RPMI7951 (cell line): Measurements from ENCODE around the gene CEP290. TPM values are rescaled to one million over a fixed set of nuclear protein-coding genes. Genes with fewer than 3 reads are reported as not detected.
A peak's percentile ranks its signal among the peaks of the same experiment; 100 is the strongest.
"Not testable (repeated sequence)": the region's sequence is repeated elsewhere in the genome, so short reads cannot be mapped to it uniquely, and the experiment has no call there.

Source experiments
- DNase-seq: peaks from one replicate; pipeline ENCODE4 v3.0.0-alpha.2; 2012; ENCODE audit warnings: low read depth
- total RNA-seq: library from RNA; depleted of rRNA; stranded (reverse); fragments of >200 nt; shearing (Covaris generic); gene quantifications from 2 replicates; pipeline ENCODE4 v1.2.3, GENCODE V29; 2014; rRNA removed

The CEP290 gene
- total RNA-seq, 1 experiment from 2014 or later = 16.3 TPM

GRCh38 chr12:88056571-88056970, 85.3 kb downstream of the CEP290 start:
- no peak for DNase-seq

GRCh38 chr12:88052686-88053085, 89.2 kb downstream of the CEP290 start:
- peak; percentile 22 for DNase-seq

- DNase-seq = no peak
Measured at GRCh38 chr12:88044035-88044434, 97.9 kb downstream of the CEP290 start.

GRCh38 chr12:88037770-88038169, 104.1 kb downstream of the CEP290 start:
- no peak for DNase-seq

- DNase-seq = peak; percentile 21
Measured at GRCh38 chr12:88036353-88036965, 105.4 kb downstream of the CEP290 start.

GRCh38 chr12:88035907-88036289, 106.0 kb downstream of the CEP290 start:
- DNase-seq = no peak

- DNase-seq = peak; percentile 79
Measured at GRCh38 chr12:88035271-88035906, 106.5 kb downstream of the CEP290 start.

- DNase-seq = not testable (repeated sequence)
Measured at GRCh38 chr12:88031161-88031560, 110.7 kb downstream of the CEP290 start.

GRCh38 chr12:88029093-88029665, 112.7 kb downstream of the CEP290 start, which contains the start of gene C12orf50:
Gene C12orf50 (minus strand): TSS chr12:88029401. CDS start chr12:88026962, 2,439 bp downstream.
- no peak for DNase-seq

GRCh38 chr12:88026196-88026595, 115.7 kb downstream of the CEP290 start:
- no peak for DNase-seq

GRCh38 chr12:88017964-88018363, 123.9 kb downstream of the CEP290 start:
- DNase-seq = no peak

GRCh38 chr12:88015825-88016224, 126.1 kb downstream of the CEP290 start:
- no peak for DNase-seq

GRCh38 chr12:88011755-88012154, 130.1 kb downstream of the CEP290 start:
- no peak for DNase-seq

- DNase-seq = no peak
Measured at GRCh38 chr12:88006351-88006750, 135.5 kb downstream of the CEP290 start.

- no peak for DNase-seq
Measured at GRCh38 chr12:88001327-88001726, 140.6 kb downstream of the CEP290 start.

Other genes with a start within 250 kb of the CEP290 start
- gene C12orf50, start 112.7 kb downstream of the CEP290 start, total RNA-seq = not detected in 2 replicates
- 33.7 and 40.6 TPM in 2 replicates for gene TMTC3, start 219 bp upstream of the CEP290 start, total RNA-seq